IMR-90 (cell line): ENCODE data around the gene GPR37. TPM values are rescaled to one million over a fixed set of nuclear protein-coding genes. Genes with fewer than 3 reads are reported as not detected.

Experiments
- ATAC-seq: fragments of 200-7000 bp; cut with Tn5 transposase; 2 replicates; pipeline ENCODE4 v1.9.1; 2020; ENCODE audit warnings: low read depth, mild to moderate bottlenecking, moderate library complexity
- BruUV-seq: library from RNA; stranded (reverse); fragments of 400-500 nt; replicated peaks from 2 replicates; lab custom pipeline; 2021; lab: Mats Ljungman, UMichigan
- CTCF ChIA-PET: fragments of 300-600 bp; formaldehyde crosslinking; extraction: SDS; loops from one replicate; lab custom pipeline; 2021; ENCODE audit warnings: antibody characterized with exemption; lab: Yijun Ruan, JAX
- POLR2A ChIA-PET: fragments of 300-600 bp; sonication (Branson Sonifier 250); formaldehyde crosslinking; loops from one replicate; lab custom pipeline; 2022; ENCODE audit warnings: antibody characterized with exemption; ENCODE audit not compliant: unreplicated experiment; lab: Charles Lee
- DNase-seq: peaks from one replicate; pipeline ENCODE4 v3.0.0; 2013
- H2AFZ ChIP-seq: replicated peaks from 2 replicates; pipeline ENCODE3; 2013; ENCODE audit warnings: low read length, mild to moderate bottlenecking; ENCODE audit not compliant: poor library complexity
- H2AK5ac ChIP-seq: 2 replicates; pipeline ENCODE4 v1.6.1; 2013; ENCODE audit warnings: low read depth, low read length, inconsistent platforms
- H2AK9ac ChIP-seq: replicated peaks from 2 replicates; pipeline ENCODE3; 2013; ENCODE audit warnings: mild to moderate bottlenecking, low read depth, low read length, moderate library complexity; ENCODE audit not compliant: poor library complexity
- H2BK120ac ChIP-seq: 2 replicates; pipeline ENCODE4 v1.6.1; 2013; ENCODE audit warnings: low read depth, low read length, inconsistent platforms
- H2BK15ac ChIP-seq: 3 replicates; pipeline ENCODE4 v1.6.1; 2013; ENCODE audit warnings: low read depth, low read length, inconsistent platforms
- H2BK20ac ChIP-seq: 2 replicates; pipeline ENCODE4 v1.6.1; 2013; ENCODE audit warnings: low read depth, mild to moderate bottlenecking, inconsistent platforms, low read length, moderate library complexity
- H2BK5ac ChIP-seq: 2 replicates; pipeline ENCODE4 v1.6.1; 2013; ENCODE audit warnings: mild to moderate bottlenecking, low read depth, low read length, inconsistent platforms; ENCODE audit not compliant: poor library complexity, severe bottlenecking
- H3K14ac ChIP-seq: replicated peaks from 2 replicates; pipeline ENCODE4 v1.6.1; 2013; ENCODE audit warnings: low read depth, low read length, inconsistent platforms
- H3K18ac ChIP-seq: 2 replicates; pipeline ENCODE4 v1.6.1; 2013; ENCODE audit warnings: low read depth, low read length, control low read depth
- H3K23ac ChIP-seq: 2 replicates; pipeline ENCODE4 v1.6.1; 2013; ENCODE audit warnings: low read depth, low read length, inconsistent platforms
- H3K27ac ChIP-seq: 2 replicates; pipeline ENCODE4 v1.5.1; 2013; ENCODE audit warnings: mild to moderate bottlenecking, control low read depth, low read length; ENCODE audit not compliant: insufficient read depth
- H3K27me3 ChIP-seq: 2 replicates; pipeline ENCODE4 v1.6.1; 2013; ENCODE audit warnings: low read length; ENCODE audit not compliant: control insufficient read depth, insufficient read depth
- H3K36me3 ChIP-seq: 2 replicates; pipeline ENCODE4 v1.6.1; 2013; ENCODE audit warnings: low read length, mixed read lengths; ENCODE audit not compliant: control insufficient read depth, insufficient read depth
- H3K4ac ChIP-seq: 2 replicates; pipeline ENCODE4 v1.6.1; 2013; ENCODE audit warnings: low read depth, low read length, inconsistent platforms
- H3K4me1 ChIP-seq: 2 replicates; pipeline ENCODE4 v1.6.1; 2013; ENCODE audit warnings: low read length, mixed read lengths; ENCODE audit not compliant: control insufficient read depth, insufficient read depth
- H3K4me2 ChIP-seq: 2 replicates; pipeline ENCODE4 v1.6.1; 2013; ENCODE audit warnings: low read depth, mild to moderate bottlenecking, control low read depth, low read length, moderate library complexity
- H3K4me3 ChIP-seq: 2 replicates; pipeline ENCODE4 v1.5.1; 2013; ENCODE audit warnings: low read depth, mild to moderate bottlenecking, control low read depth, low read length, moderate library complexity; ENCODE audit not compliant: insufficient read depth
- H3K56ac ChIP-seq: 2 replicates; pipeline ENCODE4 v1.6.1; 2013; ENCODE audit warnings: low read length, inconsistent platforms; ENCODE audit not compliant: insufficient read depth; ENCODE audit errors: extremely low read depth
- H3K79me1 ChIP-seq, 2 experiments: 2 replicates each; pipeline ENCODE4 v1.6.1; 2013; ENCODE audit warnings: low read length in 2 of 2, inconsistent platforms in 1 of 2, low read depth in 1 of 2
- H3K9ac ChIP-seq: 2 replicates; pipeline ENCODE4 v1.6.1; 2013; ENCODE audit warnings: low read depth, low read length, control low read depth
- H3K9me1 ChIP-seq: 2 replicates; pipeline ENCODE4 v1.6.1; 2013; ENCODE audit warnings: low read length, inconsistent platforms; ENCODE audit not compliant: insufficient read depth
- H3K9me3 ChIP-seq: 2 replicates; pipeline ENCODE4 v1.6.1; 2013; ENCODE audit warnings: low read length; ENCODE audit not compliant: control insufficient read depth, insufficient read depth
- H4K20me1 ChIP-seq: 2 replicates; pipeline ENCODE4 v1.6.1; 2013; ENCODE audit warnings: low read length, inconsistent platforms; ENCODE audit not compliant: insufficient read depth
- H4K5ac ChIP-seq: 2 replicates; pipeline ENCODE4 v1.6.1; 2013; ENCODE audit warnings: mild to moderate bottlenecking, low read depth, low read length, control low read depth
- H4K8ac ChIP-seq, 2 experiments: 2 replicates each; pipeline ENCODE4 v1.6.1; 2013; ENCODE audit warnings: low read depth in 2 of 2, low read length in 2 of 2, control low read depth in 1 of 2, inconsistent platforms in 1 of 2
- H4K91ac ChIP-seq: 2 replicates; pipeline ENCODE4 v1.6.1; 2013; ENCODE audit warnings: low read depth, low read length, inconsistent platforms; ENCODE audit not compliant: insufficient read depth
- BHLHE40 ChIP-seq: fragments of 150-350 bp; IDR thresholded peaks from 2 replicates; pipeline ENCODE4 v1.6.1; 2016; ENCODE audit warnings: mild to moderate bottlenecking, low read depth, low read length
- CHD1 ChIP-seq: IDR thresholded peaks from 2 replicates; pipeline ENCODE4 v1.6.1; 2012; ENCODE audit warnings: low read depth, low read length, improper control_type of control experiment
- MAFK ChIP-seq: IDR thresholded peaks from 2 replicates; pipeline ENCODE4 v1.6.1; 2012; ENCODE audit warnings: low read depth, low read length, improper control_type of control experiment
- dilution Hi-C: fragments of 300-500 bp; cut with HindIII; formaldehyde crosslinking; loops from one replicate; pipeline ENCODE4 v1.14.3; 2018; ENCODE audit warnings: low sequenced_read_pairs; ENCODE audit not compliant: unreplicated experiment
- in situ Hi-C: fragments of 300-500 bp; cut with MboI; formaldehyde crosslinking; loops from 3 replicates; pipeline ENCODE4 v1.14.3; 2019; ENCODE audit warnings: low sequenced_read_pairs, inconsistent platforms, mixed read lengths
- intact Hi-C: fragments of 100-400 bp; cut with micrococcal nuclease; formaldehyde crosslinking; loops from 2 replicates; pipeline ENCODE4 v1.10.0; 2022
- polyA plus RNA-seq, 3 experiments: library from polyadenylated mRNA; depleted of rRNA; stranded (reverse); fragments of >200 nt; gene quantifications; 2 replicates each; pipeline ENCODE4 v1.2.3, GENCODE V29; 2012; ENCODE audit warnings: low replicate concordance in 1 of 3
- total RNA-seq: library from RNA; depleted of rRNA; stranded (reverse); fragments of >200 nt; gene quantifications from 2 replicates; pipeline ENCODE4 v1.2.3, GENCODE V29; 2012
- TF ChIP-seq, protein P1 (sequence below): conservative IDR thresholded peaks from 2 replicates; pipeline ENCODE4 v1.5.1; 2012; ENCODE audit warnings: mild to moderate bottlenecking, low read depth, low read length, improper control_type of control experiment
- TF ChIP-seq, protein P2 (sequence below): fragments of 150-350 bp; IDR thresholded peaks from 2 replicates; pipeline ENCODE4 v1.6.1; 2016; ENCODE audit warnings: low read depth, mild to moderate bottlenecking, low read length, moderate library complexity, borderline replicate concordance

GPR37 gene
- total and polyA plus RNA-seq, 2 of the 4 experiments (the other 2 are of a cell fraction) = 4.6 to 9.3 TPM

DNA sequence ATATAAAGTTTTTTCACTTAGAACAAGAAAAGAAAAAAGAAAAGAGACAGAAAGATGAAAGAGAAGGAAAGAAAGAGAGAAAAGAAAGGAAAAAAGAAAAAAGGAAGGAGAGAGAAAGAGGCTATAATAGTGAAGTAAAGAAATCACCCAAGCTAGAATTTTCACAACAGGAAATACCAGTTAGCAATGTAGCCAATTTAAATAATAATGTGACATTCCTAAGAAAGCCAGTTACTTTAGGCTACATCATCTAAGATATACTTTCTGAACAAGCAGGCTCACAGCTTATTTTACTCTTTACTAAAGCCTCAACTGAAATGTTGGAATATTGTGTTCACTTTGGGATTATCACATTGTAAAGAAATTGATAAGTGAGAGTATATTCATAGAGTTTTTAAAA, 53.6 kb downstream of the GPR37 start:
- Histone ChIP-seq H4K91ac (no peak overlapping the region), H2AK9ac (no peak overlapping the region), H2AK5ac (no peak overlapping the region), H3K27ac (peak overlapping the region; percentile 49; the same call in 1 of the 2 replicates), H4K5ac (no peak overlapping the region), H3K36me3 (no peaks in the 10 kb centered on the region), H2AFZ (no peak overlapping the region), H3K9ac (peak overlapping the region; percentile 44; the same call in 1 of the 2 replicates), H3K14ac (no peak overlapping the region), H2BK120ac (peak overlapping the region; percentile 81; the same call in 1 of the 2 replicates), H2BK20ac (no peak overlapping the region; the same call in 1 of the 2 replicates), H3K18ac (no peak overlapping the region), H3K4me2 (no peak overlapping the region), H2BK5ac (peak overlapping the region; percentile 93), H3K9me1 (no peaks in the 10 kb centered on the region), H2BK15ac (no peak overlapping the region; the same call in 2 of the 3 replicates), H3K79me1 (no peaks in the 10 kb centered on the region), H4K20me1 (no peaks in the 10 kb centered on the region), H3K4me3 (no peak overlapping the region), H3K4me1 (0 out of 2 replicates have a peak, but pooled peaks cover 2% of the 10 kb centered on the region), H3K9me3 (peaks cover 5% of the 10 kb centered on the region), H3K56ac (no peak overlapping the region), H3K27me3 (no peaks in the 10 kb centered on the region), H3K4ac (no peak overlapping the region), H4K8ac (peak overlapping the region in 1 of 2 experiments; percentile 72; a peak in 1 of 4 replicates), H3K23ac (no peak overlapping the region)
- dilution Hi-C loops = no loop called here
- ChIA-PET CTCF (interaction anchor here (1.2 kb wide), 1 partner anchor 25 kb away, joined by 3 read pairs; no protein-coding TSS in a partner anchor), POLR2A (no interaction called here)
- in situ Hi-C loops = no loop called here
- TF ChIP-seq, protein P1, sequence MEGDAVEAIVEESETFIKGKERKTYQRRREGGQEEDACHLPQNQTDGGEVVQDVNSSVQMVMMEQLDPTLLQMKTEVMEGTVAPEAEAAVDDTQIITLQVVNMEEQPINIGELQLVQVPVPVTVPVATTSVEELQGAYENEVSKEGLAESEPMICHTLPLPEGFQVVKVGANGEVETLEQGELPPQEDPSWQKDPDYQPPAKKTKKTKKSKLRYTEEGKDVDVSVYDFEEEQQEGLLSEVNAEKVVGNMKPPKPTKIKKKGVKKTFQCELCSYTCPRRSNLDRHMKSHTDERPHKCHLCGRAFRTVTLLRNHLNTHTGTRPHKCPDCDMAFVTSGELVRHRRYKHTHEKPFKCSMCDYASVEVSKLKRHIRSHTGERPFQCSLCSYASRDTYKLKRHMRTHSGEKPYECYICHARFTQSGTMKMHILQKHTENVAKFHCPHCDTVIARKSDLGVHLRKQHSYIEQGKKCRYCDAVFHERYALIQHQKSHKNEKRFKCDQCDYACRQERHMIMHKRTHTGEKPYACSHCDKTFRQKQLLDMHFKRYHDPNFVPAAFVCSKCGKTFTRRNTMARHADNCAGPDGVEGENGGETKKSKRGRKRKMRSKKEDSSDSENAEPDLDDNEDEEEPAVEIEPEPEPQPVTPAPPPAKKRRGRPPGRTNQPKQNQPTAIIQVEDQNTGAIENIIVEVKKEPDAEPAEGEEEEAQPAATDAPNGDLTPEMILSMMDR = no peak
- TF ChIP-seq MAFK = no peak
- TF ChIP-seq CHD1 = no peak
- TF ChIP-seq BHLHE40 = no peak
- TF ChIP-seq, protein P2, sequence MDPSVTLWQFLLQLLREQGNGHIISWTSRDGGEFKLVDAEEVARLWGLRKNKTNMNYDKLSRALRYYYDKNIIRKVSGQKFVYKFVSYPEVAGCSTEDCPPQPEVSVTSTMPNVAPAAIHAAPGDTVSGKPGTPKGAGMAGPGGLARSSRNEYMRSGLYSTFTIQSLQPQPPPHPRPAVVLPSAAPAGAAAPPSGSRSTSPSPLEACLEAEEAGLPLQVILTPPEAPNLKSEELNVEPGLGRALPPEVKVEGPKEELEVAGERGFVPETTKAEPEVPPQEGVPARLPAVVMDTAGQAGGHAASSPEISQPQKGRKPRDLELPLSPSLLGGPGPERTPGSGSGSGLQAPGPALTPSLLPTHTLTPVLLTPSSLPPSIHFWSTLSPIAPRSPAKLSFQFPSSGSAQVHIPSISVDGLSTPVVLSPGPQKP = no peak
- DNase-seq = no peak
- no TSS peak for BruUV-seq
- intact Hi-C loops = no loop called here
- ATAC-seq = peak; percentile 65
